Stimulated activated CD8-positive, alpha-beta memory T cell treated with anti-CD3 and anti-CD28 coated beads, Interleukin-4, amount 100 ng/mL, for 24 hours (primary cell): Measurements from ENCODE around the gene LLCFC1.

Experiments
- DNase-seq: peaks from one replicate; pipeline ENCODE4 v3.0.0-alpha.2; 2020; ENCODE audit warnings: low read depth

Gene LLCFC1

DNA sequence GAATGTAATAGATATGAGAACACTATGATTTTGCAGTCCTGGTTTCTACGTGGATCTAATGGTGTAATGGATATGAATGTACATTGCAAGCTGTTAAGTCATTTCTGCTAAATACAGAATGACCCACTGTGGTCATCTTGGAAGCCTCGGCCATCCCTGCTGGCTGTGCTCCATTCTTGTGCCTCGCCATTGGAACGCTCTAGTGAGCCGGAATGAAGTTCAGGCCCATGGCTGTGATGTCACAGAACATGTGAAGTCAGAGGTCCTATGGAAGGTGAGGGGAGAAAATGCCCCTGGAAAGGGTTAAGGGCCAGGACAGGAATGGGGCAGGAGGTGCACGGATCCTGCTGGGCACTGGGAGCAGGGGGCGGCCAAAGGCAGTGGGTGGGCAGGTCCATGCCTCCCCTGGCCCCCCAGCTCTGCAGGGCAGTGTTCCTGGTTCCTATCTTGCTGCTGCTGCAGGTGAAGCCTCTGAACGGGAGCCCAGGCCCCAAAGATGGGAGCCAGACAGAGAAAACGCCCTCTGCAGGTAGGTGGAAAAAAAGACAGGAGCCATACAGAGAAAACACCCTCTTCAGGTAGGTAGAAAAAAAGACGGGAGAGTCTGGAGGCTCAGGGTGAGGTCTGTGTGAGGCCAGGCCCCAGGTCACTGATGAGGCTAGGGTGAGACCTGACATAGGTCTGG lies at the start of gene LLCFC1:
Gene LLCFC1, plus strand, starts transcription at position 259 of the 685 bp plus-strand sequence. Its CDS starts 138 bp downstream, at position 397.
- DNase-seq = no peak

DNA sequence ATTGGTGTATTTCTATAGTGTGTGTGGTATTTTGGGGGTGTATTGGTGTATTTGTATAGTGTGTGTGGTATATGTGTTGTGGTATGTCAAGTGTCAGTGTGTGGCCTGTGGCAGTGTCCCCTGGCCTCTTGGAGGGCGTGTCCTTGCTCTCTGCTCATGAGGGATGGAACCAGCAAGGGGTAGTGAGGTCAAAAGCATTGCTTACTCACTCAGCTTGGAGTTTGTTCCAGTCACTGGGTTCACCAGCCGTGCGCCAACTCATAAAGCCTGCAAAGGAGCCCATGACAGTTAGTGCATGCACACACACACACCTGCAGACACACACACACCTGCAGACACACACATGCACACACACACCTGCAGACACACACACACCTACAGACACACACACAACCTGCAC lies 49.5 kb upstream of the LLCFC1 start:
- no peak for DNase-seq

DNA sequence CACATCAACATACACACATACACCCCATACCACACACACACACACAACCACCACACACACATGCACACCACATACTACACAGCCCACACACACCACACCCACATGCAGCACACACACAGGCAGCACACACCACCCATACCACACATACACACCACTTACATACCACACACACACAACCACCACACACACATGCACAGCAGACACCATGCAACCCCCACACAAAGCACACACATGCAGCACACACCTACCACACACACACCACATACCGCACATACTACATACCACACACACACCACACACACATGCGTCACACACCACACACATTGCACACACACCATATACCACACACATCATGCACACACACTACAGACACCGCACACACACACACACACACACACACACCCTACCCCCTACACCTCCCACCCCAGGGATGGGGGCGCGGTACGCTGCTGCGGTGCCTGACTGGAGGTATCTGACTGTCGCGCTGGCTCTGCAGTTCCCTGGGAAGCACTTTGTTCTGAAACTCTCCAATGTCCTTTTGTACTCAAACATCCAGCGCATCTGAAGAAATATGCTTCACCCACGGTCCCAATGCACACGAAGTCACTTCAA lies 48.3 kb upstream of the LLCFC1 start:
- DNase-seq = no peak

DNA sequence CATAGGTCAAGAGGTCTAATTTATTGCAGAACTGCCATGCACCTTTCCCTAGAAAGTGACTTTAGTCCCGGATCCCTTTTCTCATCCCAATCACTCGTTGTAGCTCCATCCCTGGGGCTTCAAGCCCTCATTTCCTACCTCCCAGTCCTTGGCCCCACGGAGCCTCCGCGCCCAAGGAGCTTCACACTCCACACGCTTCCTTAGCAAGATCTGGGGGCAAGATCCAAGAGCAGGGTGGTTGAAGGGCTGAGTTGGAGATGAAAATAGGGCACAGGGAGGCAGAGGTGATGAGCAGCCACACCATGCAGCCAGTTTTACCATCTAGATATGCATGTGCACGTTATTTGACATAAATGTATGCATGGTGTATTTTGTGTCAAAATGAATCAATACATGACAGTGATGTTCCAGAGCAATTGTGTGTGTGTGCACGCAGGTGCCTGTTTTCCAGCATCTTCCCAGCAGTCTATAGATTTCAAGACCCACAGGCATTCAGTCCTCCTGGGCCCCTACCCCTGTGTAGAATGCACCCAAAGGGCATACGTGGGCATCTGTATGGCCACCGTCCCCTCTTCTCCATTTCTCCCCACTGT lies 47.7 kb upstream of the LLCFC1 start:
- DNase-seq = no peak

DNA sequence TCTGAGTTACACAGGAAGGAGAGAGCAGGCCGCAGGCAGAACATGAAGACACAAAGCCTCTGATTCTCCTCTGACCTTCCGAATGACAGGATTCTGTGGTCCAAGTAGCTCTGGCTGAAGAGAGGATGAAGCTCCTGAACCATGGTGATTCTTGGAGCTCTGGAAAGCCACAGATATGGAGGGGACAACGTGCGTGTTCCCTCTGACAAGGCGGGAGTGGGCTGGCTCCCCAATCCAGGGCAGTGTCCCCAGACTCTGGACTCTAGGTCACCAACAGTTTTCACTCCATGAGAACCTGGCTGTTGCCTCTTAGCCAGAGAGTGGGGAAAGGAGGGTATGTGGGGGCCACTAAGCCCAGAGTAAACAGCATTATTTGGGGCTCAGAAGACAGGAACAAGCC lies 46.3 kb upstream of the LLCFC1 start:
- DNase-seq = no peak

DNA sequence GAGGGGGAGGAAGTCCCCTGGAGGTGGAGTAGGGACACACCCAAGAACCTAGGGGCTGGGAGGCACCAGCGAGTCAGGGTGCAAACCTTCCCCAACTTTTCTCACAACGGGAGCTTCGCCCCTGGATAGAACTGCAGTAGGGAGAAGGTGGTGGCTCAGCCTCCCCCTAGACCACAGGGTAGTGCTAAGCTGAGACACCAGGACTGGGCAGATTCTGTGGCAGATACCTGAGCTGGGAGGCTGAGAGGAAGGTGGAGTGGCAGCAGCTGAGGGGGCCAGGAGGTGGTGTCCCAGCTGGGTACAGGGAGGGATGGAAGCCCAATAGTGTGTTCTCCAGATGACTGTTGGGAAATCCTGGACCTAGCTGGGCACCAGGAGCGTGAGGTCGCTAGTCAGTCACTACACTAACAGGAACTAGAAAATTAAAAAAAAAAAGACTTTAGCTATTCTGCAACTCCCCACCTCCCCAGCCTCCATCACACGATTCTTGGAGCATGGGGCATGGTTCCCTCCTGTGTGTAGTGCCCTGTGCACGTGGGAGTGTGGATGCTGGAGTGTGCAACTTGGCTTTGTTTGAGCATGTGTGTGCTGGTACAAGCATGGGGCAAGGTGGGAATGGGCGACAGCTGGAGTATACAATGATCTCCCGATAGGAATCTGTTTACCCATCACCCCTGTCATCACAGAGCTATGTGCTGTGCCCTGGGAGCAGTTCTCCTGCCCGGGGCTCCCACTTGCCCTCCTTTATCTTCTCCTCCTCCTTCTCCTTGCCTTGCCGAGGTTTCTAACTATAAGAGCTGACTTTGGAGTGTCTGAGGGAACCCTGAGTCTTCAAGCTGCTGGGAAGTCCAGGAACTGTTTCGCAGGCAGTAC lies 44.9 kb upstream of the LLCFC1 start:
- DNase-seq = no peak

DNA sequence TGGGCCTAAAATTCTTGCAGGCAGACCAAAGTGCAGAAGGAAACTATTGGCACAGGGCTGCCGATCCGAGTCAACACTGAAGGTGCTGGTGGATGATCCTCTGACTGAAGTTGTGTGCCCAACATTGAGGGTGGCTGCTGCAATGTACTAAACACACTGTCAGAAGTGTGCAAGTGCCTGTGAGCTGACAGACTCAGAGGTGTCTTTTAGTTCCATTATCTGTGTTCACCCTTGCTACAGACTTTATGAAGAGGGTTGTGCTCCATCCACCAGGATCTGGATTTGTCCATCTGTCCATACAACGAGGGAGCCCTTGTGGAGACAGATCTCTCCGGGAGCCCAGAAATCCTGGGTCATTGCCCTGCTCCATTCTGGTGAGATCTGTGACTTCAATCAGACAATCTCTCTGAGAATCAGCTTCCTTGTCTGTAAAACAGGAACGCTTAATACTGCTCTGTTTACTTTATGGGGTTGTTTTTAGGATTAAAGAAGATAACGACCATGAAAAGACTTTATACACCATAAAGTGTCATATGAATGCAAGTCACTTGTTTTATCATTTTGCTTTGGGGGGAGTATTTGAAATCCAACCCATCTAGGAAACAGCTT lies 44.2 kb upstream of the LLCFC1 start:
- DNase-seq = no peak

DNA sequence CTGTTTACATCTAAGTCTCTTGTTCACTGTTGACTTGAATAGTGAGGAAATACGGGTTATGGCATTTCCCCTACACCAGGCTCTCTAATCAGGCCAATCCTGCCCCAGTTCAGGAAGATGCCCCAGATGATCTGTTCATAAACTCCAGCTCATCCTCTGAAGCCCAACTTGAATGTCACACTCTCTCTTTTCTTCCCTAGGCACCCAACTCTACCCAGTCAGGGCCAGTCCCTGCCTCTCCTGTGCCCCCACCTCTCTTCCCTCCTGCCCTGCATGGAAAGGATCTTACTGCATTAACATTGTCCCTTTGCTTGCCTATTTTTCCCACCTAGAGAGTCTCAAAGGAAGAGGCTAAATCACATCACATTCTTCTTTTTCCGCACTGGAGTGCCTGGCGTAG lies 43.1 kb upstream of the LLCFC1 start:
- DNase-seq = no peak

DNA sequence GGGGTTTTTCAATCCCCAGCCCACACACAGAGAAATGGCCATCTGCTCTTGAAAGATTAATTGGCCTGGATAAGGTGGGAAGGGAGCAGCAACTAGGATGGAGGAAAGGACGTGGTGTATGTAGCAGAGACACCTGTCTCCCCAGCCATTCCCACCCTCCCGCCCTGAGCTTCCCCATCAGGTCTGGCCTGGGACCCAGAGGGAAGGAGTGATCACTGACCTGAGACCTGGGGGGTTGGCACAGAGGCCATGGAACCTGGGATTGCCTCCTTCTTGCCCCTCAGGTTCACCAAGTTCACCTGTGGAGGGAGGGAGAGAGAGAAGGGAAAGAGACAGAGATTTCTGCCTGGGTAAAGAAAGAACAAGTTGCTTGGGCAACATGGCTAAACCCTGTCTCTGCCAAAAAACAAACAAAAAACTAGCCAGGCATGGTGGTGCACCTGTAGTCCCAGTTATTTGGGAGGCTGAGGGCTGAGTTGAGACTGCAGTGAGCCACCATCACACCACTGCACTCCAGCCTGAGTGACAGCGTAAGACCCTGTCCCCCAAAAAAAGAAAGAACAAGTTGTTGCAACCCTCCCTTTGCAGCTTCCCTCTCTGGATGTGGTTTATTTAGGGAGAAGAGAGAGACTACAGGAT lies 42.4 kb upstream of the LLCFC1 start:
- no peak for DNase-seq

DNA sequence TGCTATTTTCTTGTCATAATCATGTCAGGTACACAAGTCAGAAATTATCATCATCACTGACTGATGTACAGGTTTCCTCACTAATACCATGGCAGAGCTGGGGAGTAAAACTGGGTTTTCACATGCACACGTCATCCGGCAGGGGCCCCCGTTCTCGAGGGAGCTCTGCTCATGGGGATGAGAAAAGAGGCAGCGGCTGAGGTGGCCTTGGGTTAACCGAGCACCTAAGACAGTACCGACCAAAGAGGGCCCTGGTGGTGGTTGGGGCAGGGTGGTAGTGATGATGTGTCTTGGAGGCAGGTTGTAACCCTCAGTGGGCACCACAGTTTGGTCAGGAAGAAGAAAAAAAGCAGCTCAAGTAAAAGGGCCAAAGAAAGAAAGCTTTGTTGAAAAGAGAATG lies 41.6 kb upstream of the LLCFC1 start:
- no peak for DNase-seq

DNA sequence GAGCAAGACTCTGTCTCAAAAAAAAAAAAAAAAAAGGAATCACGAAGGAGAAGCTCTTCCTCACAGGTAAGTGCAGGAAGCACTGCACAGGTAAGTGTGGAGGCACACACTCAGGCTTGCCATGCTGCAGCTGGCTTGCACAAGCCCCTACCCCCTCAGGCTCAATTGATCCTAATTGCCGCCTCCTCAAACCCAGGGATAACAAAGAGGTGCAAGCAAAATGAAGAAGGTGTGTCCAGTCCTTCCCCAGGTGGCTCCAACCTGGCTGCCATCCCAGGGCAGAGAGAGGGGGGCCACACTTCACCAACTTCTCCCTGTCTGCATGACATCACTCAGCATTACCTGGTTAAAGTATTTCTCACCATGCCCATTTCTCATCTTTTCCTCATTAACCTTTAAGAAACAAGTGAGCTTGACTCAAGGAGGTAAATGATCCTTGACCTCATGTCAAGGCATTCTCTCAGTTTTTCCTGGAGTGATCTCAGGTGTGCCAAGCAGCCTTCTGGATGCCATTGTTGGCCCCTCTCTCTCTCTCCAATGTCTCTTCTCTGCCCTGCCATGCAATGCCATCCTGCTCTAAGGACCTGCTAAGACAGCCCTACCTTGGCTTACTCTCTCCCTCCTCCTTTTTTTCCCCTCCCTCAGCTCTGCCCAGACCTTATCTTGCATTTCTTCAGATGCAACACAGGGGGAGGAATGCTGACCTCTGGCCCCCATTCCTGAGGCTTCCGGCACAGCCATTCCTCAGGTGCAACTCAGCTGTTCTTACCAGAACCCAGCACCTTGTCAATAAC lies 40.7 kb upstream of the LLCFC1 start:
- no peak for DNase-seq

DNA sequence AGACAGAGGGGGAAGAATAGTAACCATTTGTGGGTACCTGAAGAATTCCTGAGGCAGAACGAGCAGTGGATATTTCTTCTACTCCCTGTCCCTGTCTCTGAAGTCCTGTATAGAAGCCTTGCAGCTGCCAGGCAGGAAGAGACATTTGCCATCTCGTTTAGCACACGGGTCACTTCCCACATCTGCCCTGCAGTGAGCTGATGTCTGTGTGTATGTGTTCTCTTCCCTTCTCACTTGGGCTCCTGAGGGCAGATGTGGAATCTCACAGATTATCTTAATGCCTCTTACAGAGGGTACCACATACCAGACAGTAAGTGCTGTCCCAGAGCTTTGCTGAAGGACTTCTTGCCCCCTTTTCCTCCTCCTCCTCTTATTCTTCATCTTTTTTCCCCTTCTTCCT lies 39.6 kb upstream of the LLCFC1 start:
- no peak for DNase-seq

DNA sequence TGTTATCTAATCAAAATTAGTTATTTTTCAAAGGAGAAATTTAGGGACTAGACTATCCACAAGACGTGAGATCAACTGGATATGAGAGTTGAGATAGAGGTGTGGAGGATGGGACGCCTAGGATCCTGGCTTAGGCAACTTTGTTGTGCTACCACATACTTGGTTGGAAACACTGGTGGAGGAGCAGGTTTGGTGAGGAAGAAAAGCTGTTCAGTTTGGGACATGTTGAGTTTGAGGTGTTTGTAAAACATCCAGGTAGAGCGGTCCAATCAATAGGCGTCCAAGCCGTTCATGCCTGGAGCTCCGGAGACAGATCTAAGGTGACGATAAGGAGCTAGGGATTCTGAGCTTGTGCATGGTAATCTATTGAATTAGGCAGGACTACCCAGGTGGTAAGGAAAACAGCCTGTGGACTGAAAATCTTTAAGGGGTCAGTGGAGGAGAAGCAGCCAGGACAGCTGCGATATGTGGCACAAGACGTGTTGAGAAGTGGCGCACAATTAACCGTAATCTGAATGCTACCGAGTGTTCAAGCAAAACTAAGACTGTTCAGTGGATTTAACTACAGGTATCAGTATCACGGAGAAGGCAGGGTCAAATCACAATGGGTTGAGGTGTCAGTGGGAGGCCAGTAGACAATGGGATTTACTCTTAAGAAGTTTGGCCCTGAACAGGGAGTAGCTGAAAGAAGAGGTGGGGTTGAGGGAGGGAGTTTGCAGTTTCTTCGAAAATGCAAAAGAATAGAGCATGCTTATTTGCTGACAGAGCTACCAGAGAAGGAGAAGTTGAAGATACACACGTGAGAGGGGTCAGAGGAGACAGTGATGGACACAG lies 37.6 kb upstream of the LLCFC1 start:
- no peak for DNase-seq

DNA sequence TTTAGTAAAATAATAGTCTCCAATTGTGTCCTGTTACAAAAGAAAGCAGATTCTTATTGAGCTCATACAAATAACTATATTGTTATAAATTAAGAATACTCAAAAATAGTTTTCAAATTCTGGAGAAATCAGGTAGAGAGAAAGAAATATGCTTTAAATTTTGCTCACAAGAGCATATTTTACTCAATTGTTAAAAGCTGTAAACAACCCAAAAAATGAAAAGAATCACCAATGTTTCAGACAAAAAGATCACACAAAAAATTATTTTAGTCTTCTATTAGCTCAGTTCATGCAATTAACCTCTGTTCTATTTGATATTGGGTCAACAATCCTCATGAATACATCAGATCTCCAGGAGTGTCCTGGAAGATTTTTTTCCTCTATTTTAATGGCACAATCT lies 35.2 kb upstream of the LLCFC1 start:
- no peak for DNase-seq

DNA sequence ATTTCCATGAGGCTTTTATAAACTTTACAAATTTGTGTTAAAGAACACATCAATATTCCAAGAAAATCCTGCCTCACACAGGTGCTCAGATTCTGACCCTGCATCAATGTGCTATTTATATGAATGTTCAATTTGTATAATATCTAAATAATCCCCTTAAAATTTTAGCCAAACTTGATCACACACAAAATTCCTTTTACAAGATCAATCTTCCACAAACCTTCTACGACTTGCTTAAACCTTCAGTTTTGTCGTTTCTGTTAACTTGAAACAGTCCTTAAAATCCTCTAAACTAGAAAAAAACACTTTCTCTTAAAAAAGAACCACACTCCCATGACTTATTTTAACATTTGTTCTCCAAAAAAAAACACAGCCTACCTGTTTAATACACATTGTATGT lies 33.5 kb upstream of the LLCFC1 start:
- DNase-seq = no peak

DNA sequence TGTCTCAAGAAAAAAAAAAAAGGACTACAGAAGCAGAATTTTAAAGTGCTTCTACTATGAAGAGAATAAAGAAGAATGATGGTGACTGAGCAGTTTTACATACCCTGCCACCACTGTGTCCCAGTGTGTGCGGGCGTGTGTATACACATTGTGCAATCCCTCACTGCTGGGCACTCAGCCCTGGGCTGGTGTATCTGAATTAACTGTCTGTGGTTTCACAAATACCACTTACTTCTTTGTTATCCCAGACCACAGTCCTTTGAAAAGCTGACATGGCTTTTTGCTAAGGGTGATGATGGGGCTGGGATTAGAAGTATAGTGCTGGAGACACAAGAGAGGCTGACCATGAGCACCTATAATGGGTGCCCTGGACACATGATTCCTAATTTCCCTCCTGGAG lies 32.6 kb upstream of the LLCFC1 start:
- DNase-seq = no peak

DNA sequence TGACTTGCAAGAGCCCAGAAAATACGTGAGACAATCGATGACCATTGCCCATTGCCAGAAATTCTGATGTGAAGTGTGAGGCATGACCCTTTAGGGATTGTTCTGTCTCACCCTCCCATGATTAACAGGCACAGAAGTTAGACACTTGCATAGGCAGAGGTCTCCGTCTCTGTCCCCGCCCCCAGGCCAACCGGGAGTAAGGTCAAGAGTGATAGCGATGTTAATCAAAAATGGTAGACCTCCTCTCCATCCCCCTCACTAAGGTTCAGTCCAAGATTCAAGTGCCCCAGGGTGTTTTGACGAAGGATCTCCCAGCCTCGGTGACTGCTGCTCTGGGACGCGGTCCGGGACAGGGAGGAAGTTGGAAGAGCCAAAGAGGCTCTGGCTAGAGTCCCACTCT lies 31.0 kb upstream of the LLCFC1 start:
- DNase-seq = no peak

DNA sequence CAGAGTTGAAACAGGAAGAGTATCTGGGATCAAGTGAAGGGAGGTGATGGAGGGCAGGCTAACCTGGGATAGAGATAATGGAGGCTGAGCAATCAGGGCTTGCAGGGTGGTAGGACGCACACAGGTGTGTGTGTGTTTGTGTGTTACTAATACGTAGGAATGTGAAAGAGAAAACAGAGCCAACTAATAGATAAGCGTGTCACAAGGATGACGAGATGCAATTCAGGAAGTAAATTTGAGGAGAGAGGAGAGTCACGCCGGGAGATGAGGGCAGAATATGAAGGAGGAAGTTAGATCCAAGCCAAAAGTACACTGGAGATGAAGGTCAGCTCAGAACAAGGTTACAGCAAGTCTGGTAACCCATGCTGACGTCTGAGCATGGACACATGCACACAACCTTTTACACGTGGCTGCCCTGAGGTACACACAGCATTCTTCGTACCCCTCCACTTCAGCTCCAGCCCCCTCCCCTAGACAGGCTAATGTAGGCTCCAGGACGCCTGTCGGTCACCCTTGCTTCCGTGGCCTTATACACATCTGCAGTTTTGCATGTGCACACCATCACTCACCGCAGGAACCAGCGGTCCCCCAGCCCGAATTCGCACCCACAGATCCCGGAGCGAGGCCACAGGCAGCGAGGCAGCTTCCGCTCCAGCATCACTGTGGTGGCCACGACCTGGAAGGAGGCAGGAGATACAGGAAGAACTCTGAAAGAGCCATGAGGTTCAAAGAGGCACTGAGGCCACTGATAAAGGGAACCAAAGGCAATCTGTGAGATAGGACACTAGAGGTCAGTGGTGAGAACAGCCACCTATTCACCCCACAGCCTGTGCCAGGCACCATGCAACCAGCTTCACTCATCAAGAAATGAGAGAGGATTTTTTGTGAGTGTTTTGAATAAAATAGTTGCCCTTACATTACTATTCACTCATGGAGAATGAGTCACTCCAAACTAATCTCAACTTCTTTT lies 30.1 kb upstream of the LLCFC1 start:
- no peak for DNase-seq

DNA sequence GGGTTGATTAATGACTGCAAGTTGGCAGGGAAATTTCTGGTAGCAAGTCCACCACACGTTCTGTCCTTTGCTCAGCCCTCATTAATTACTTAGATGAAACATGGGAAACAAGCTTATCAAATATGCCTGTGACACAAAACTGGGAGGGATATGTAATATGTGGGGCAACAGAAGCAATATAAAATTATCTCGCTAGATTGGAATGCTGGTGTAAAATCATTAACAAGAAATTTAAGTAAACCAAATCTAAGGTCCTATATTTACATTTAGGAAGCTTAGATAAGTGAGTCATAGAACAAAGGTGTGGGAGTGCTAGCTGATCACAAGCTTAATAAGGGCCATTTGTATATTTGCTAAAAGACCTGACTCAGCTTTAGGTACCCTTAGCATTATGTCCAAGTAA lies 29.3 kb upstream of the LLCFC1 start:
- no peak for DNase-seq
